ENCODE data around the gene DHPS. TPM values are rescaled to one million over a fixed set of nuclear protein-coding genes. Genes with fewer than 3 reads are reported as not detected.

Gene DHPS
- total and polyA plus RNA-seq, 2 donors (not counting 1 experiment from before 2014, with no cell fraction given), result 187 to 204 TPM

- Histone ChIP-seq H3K4me3 (ENCODE audit: control extremely low read depth in 1 of 5, extremely low read depth in 1 of 5, insufficient read depth in 1 of 5, low read depth in 2 of 5, low read length in 4 of 5) (peak within 1 kb of the TSS; percentile 60 to 83 (median 77)), H4K20me1 (ENCODE audit: control insufficient read depth, insufficient read depth, low read length, poor library complexity, severe bottlenecking) (peaks cover 14% of the 10 kb centered on the region), H3K27me3 (replicated peaks in 1 of 4; ENCODE audit: control extremely low read depth in 1 of 4, control insufficient read depth in 3 of 4, insufficient read depth in 4 of 4, low read length in 3 of 4) (no peaks in the 10 kb centered on the region), H2AFZ (ENCODE audit: insufficient read depth, low read depth, low read length, poor library complexity, severe bottlenecking) (peak within 1 kb of the TSS; percentile 83), H3K79me2 (ENCODE audit: control insufficient read depth, insufficient read depth, low read length) (peaks cover 83% of the 10 kb centered on the region), H3K4me1 (ENCODE audit: control insufficient read depth in 2 of 2, insufficient read depth in 2 of 2, low read length in 2 of 2) (peaks cover 32 to 50% of the 10 kb centered on the region in 2 donors), H3K27ac (ENCODE audit: low read length in 2 of 2) (peak within 1 kb of the TSS; percentile 17 to 69), H3K36me3 (replicated peaks in 1 of 2; ENCODE audit: control extremely low read depth in 1 of 2, control insufficient read depth in 1 of 2, extremely low read depth in 1 of 2, insufficient read depth in 2 of 2, low read length in 1 of 2) (peaks cover 0 to 14% of the 10 kb centered on the region in 2 experiments), H3K9me3 (ENCODE audit: control extremely low read depth in 1 of 3, control insufficient read depth in 2 of 3, insufficient read depth in 1 of 3, low read length in 2 of 3) (no peaks in the 10 kb centered on the region), H3K4me2 (replicated peaks; ENCODE audit: low read depth, low read length, poor library complexity, severe bottlenecking) (peak within 1 kb of the TSS; percentile 95), H3K9ac (ENCODE audit: low read length) (peak within 1 kb of the TSS; percentile 85)
- 0% methylated on average over 20 of the region's 28 CpGs for WGBS (ENCODE audit: insufficient coverage)
- no peaks in the 10 kb centered on the region for H3K9me3 Mint-ChIP-seq (ENCODE audit: insufficient read depth)
- ATAC-seq (ENCODE audit: low read depth), result peak; percentile 54
- DNase-seq, result peak; percentile 76
- H3K4me3 Mint-ChIP-seq, result peak within 1 kb of the TSS; percentile 95
- H3K27me3 Mint-ChIP-seq, result no peaks in the 10 kb centered on the region
- peak within 1 kb of the TSS; percentile 97 for H3K27ac Mint-ChIP-seq
- ChIA-PET CTCF (interaction anchor here (0.6 to 3.5 kb wide), 9 partner anchors 10 to 167 kb away, joined by 3 to 26 read pairs (median 6); partner anchors contain the start of genes DHPS, GCDH, GET3 and TRIR), POLR2A (interaction anchor here (0.6 to 3.6 kb wide), 7 partner anchors 10 to 68 kb away, joined by 3 to 30 read pairs (median 8); partner anchors contain the start of genes DHPS, FBXW9, GET3 and JUNB)
- peaks cover 40% of the 10 kb centered on the region for H3K4me1 Mint-ChIP-seq
- TF ChIP-seq EZH2 (IDR thresholded peaks at IDR 0.05; ENCODE audit: borderline replicate concordance, insufficient read depth, low read depth, low read length, poor library complexity, severe bottlenecking) (no peak), CTCF (IDR thresholded peaks at IDR 0.05) (no peak)
- intact Hi-C loops (cut with micrococcal nuclease), result loop anchor here (1.0 to 5.0 kb wide), 5 partner anchors 10 to 83 kb away; partner anchors contain the start of genes FBXW9, HOOK2, MAN2B1 and RNASEH2A
Observed at GRCh38 chr19:12723641-12724426, 42.2 kb upstream of the DHPS start, which contains the start of gene TNPO2. Gene TNPO2 (minus strand): TSS chr19:12723932. CDS start chr19:12720977, 2,955 bp downstream.
